ENCODE results near the gene AP2A2. TPM values are rescaled to one million over a fixed set of nuclear protein-coding genes. Genes with fewer than 3 reads are reported as not detected.
"Not testable (repeated sequence)": the region's sequence is repeated elsewhere in the genome, so short reads cannot be mapped to it uniquely, and the experiment has no call there.

AP2A2 gene
- total RNA-seq, 1 donor from 2014 or later: 228 TPM

DNA sequence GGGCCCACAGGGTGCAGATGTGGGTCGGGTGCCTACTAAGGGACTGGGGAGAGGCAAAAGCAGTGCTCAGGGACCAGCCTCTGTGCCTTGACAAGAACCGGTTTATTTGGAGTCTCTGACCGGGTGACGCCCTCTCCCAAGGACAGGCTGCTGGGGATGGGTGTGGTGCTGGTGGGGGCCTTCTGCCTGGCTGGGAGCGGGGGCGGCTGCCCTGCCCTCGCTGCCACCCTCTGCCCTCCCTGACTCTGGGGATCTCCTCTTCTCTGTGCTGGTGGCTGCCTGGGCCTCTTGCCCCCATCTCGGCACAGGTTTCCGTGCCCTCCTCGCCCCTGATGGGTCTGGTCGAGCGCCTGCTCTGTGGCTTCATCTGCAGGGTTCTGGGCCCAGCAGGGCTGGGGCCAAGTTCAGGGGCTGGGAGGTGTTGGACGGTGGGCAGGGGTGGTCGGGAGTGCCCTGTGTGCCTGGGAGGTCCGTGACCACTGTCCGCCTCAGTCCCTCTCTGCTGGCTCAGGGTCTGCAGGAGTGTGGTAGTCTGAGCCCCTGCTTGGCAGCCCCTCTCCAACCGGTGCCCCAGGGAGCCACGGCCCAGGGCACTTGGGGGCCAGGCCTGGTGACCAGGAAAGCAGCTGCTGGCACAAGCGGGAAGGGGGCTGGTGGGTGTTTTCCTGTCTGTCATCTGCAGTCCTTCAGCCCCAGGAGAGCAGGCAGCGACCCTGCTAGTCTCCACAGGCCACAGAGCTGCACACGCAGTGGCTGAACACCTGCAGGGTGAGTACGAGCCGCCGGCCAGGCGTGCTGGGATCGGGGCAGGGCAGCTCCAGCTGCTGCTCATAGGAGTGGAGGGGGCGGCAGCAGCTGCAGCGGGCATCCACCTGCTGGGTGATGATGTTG is 87.3 kb downstream of the AP2A2 start:
- Mint-ChIP-seq H3K4me3 (ENCODE audit: unreplicated experiment) (no peak overlapping the region), H3K27me3 (ENCODE audit: unreplicated experiment) (peaks cover 37% of the 10 kb centered on the region), H3K36me3 (ENCODE audit: unreplicated experiment) (peaks cover 18% of the 10 kb centered on the region), H3K4me1 (ENCODE audit: low read depth, unreplicated experiment) (peaks cover 12% of the 10 kb centered on the region), H3K27ac (ENCODE audit: unreplicated experiment) (no peak overlapping the region), H3K9me3 (ENCODE audit: unreplicated experiment) (peaks cover 40% of the 10 kb centered on the region)
- TF ChIP-seq, protein P1, sequence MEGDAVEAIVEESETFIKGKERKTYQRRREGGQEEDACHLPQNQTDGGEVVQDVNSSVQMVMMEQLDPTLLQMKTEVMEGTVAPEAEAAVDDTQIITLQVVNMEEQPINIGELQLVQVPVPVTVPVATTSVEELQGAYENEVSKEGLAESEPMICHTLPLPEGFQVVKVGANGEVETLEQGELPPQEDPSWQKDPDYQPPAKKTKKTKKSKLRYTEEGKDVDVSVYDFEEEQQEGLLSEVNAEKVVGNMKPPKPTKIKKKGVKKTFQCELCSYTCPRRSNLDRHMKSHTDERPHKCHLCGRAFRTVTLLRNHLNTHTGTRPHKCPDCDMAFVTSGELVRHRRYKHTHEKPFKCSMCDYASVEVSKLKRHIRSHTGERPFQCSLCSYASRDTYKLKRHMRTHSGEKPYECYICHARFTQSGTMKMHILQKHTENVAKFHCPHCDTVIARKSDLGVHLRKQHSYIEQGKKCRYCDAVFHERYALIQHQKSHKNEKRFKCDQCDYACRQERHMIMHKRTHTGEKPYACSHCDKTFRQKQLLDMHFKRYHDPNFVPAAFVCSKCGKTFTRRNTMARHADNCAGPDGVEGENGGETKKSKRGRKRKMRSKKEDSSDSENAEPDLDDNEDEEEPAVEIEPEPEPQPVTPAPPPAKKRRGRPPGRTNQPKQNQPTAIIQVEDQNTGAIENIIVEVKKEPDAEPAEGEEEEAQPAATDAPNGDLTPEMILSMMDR (IDR thresholded peaks at IDR 0.05; ENCODE audit: partially characterized antibody, unreplicated experiment): no peak
- no peak for DNase-seq

DNA sequence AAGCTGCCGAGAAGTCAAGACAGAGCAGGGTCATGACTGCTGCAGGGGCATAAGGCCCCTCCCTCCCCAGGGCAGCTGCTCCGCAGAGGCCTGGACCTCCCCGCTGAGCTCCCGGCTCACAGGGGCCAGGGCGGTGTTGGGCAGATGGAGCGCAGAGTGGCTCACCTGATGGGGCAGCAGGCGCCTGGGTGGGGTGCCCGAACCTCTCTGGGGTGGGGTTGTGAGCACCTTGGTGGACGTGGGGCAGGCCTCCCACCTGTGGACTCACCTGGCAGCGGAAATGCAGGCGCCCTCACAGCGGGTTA is 87.9 kb downstream of the AP2A2 start:
- DNase-seq: no peak
- Mint-ChIP-seq H3K36me3 (ENCODE audit: unreplicated experiment) (peaks cover 24% of the 10 kb centered on the region), H3K9me3 (ENCODE audit: unreplicated experiment) (peaks cover 43% of the 10 kb centered on the region), H3K4me3 (ENCODE audit: unreplicated experiment) (no peak overlapping the region), H3K27ac (ENCODE audit: unreplicated experiment) (no peak overlapping the region), H3K27me3 (ENCODE audit: unreplicated experiment) (peaks cover 42% of the 10 kb centered on the region), H3K4me1 (ENCODE audit: low read depth, unreplicated experiment) (peaks cover 12% of the 10 kb centered on the region)
- TF ChIP-seq, protein P1 (IDR thresholded peaks at IDR 0.05; ENCODE audit: partially characterized antibody, unreplicated experiment): no peak

DNA sequence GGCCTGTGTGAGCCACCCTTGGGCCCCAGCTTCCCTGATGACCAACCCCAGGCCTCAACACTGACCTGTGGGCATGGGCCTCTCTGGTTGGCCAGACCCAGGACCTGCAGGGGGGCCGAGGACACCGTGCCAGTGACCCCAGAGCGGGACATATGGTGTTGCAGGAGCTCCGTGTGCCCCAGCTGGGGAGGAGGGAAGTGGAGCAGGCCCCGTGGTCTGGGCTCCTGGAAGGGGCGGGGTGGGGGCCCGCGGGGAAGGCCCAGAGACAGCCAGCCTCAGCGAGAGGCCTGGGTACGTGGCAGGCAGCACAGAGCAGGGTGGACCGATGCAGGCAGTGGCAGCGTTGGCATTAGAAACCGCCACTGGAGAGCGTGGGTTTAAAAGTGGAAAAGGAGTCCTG is 88.6 kb downstream of the AP2A2 start:
- Mint-ChIP-seq H3K27ac (ENCODE audit: unreplicated experiment) (no peak overlapping the region), H3K4me3 (ENCODE audit: unreplicated experiment) (no peak overlapping the region), H3K36me3 (ENCODE audit: unreplicated experiment) (peaks cover 26% of the 10 kb centered on the region), H3K4me1 (ENCODE audit: low read depth, unreplicated experiment) (peaks cover 12% of the 10 kb centered on the region), H3K27me3 (ENCODE audit: unreplicated experiment) (peaks cover 43% of the 10 kb centered on the region), H3K9me3 (ENCODE audit: unreplicated experiment) (peaks cover 43% of the 10 kb centered on the region)
- DNase-seq: no peak
- TF ChIP-seq, protein P1 (IDR thresholded peaks at IDR 0.05; ENCODE audit: partially characterized antibody, unreplicated experiment): no peak

DNA sequence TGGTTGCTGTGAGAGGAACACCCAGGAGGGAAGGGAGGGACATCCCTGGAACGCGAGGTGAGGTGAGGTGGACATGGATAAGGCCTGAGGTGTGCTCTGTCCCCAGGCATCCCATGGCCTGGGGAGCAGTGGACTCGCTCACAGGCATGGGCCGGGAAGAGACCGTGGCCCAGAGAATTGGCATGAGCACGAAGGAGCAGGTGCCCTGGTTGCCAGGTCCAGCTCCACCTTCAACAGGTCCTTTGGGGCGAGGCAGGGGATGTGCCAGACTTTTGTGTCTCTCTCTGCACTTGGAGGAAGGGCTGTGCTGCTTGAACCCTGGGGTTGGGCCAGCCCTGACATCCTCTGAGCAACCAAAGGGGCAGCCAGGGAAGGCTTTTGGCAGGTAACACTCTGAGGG is 89.4 kb downstream of the AP2A2 start:
- Mint-ChIP-seq H3K4me3 (ENCODE audit: unreplicated experiment) (no peak overlapping the region), H3K27ac (ENCODE audit: unreplicated experiment) (no peak overlapping the region), H3K9me3 (ENCODE audit: unreplicated experiment) (peaks cover 39% of the 10 kb centered on the region), H3K36me3 (ENCODE audit: unreplicated experiment) (peaks cover 26% of the 10 kb centered on the region), H3K27me3 (ENCODE audit: unreplicated experiment) (peaks cover 38% of the 10 kb centered on the region), H3K4me1 (ENCODE audit: low read depth, unreplicated experiment) (peaks cover 10% of the 10 kb centered on the region)
- TF ChIP-seq, protein P1 (IDR thresholded peaks at IDR 0.05; ENCODE audit: partially characterized antibody, unreplicated experiment): no peak
- no peak for DNase-seq

DNA sequence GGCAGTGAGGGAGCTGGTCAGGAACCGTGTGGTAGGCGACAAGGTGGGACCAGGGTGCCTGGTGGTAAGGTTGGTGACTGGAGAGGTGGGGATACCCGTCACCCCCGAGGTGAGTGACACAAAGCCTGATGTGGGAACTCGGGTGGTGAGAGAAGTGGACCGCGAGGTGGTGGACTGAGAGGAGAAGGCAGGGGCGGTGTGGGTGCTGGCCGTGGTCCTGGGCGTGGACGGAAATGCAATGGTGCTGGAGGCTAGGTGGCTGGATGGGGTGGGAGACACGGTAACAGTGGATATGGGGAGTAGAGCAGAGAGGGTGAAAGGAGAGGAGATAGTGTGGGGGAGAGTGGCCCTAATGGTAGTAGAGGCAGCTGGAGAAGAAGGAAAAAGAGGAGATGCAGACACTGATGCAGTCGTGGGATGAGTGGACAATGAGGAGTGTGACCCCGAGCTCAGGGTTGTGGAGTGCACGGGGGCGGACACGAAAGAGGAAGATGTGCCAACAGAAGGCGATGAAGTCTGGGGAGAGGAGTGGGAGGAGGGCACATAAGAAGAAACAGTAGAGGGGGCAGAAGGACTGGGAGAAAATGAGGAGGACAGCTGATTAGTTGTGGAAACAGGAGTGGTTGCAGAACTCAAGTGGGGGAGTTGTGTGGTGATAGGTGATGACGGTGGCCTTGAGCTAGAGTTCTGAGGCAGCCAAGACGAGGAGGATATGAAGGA is 90.3 kb downstream of the AP2A2 start:
- H3K4me3 Mint-ChIP-seq (ENCODE audit: unreplicated experiment): no peak overlapping the region
- peaks cover 38% of the 10 kb centered on the region for H3K27me3 Mint-ChIP-seq (ENCODE audit: unreplicated experiment)
- no peak overlapping the region for H3K27ac Mint-ChIP-seq (ENCODE audit: unreplicated experiment)
- peaks cover 26% of the 10 kb centered on the region for H3K36me3 Mint-ChIP-seq (ENCODE audit: unreplicated experiment)
- no peak for DNase-seq
- H3K9me3 Mint-ChIP-seq (ENCODE audit: unreplicated experiment): peaks cover 35% of the 10 kb centered on the region
- TF ChIP-seq, protein P1 (IDR thresholded peaks at IDR 0.05; ENCODE audit: partially characterized antibody, unreplicated experiment): no peak
- peaks cover 7% of the 10 kb centered on the region for H3K4me1 Mint-ChIP-seq (ENCODE audit: low read depth, unreplicated experiment)

DNA sequence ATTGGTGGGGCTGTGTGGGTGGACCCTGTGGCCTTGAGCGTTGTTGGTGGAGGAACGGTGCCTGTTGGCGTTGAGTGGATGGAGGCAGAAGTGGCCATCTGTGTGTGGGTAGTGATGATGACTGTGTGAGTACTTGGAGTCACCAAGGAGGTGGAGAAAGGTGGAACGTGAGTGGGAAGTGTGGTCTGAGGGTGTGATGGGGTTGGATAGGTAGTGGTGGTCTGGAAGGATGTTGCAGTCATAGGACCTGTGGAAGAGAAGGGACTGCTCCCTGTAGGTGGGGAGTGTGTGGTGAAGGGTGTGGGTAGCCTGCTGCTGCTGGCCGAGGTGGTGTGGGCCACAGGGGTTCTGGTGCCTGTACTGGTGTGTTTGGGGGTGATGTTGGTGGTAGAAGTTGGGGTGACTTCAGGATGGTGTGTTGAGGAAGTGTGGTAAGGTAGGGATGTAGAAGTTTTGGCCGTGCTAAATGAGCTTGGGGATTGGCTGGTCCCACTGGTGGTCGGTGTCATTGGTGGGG is 91.0 kb downstream of the AP2A2 start:
- Mint-ChIP-seq H3K27ac (ENCODE audit: unreplicated experiment) (peak overlapping the region; percentile 53), H3K9me3 (ENCODE audit: unreplicated experiment) (peaks cover 35% of the 10 kb centered on the region), H3K27me3 (ENCODE audit: unreplicated experiment) (peaks cover 38% of the 10 kb centered on the region), H3K4me3 (ENCODE audit: unreplicated experiment) (peak overlapping the region; percentile 1), H3K36me3 (ENCODE audit: unreplicated experiment) (peaks cover 26% of the 10 kb centered on the region)
- H3K4me1 Mint-ChIP-seq (ENCODE audit: low read depth, unreplicated experiment); DNase-seq: not testable (repeated sequence)

Data from glutamatergic neuron (in vitro differentiated cells).